HCT116 (cell line): ENCODE results near the gene SRL.

ENCODE experiments used
- CEBPB ChIP-seq: IDR thresholded peaks from 2 replicates; pipeline ENCODE4 v1.6.1; 2012; ENCODE audit warnings: low read depth
- CTCF ChIP-seq, 3 experiments: fragments of 200-600 bp in 1 of 3; sonication (generic) in 1 of 3; IDR thresholded peaks in 2 of 3; conservative IDR thresholded peaks in 1 of 3; 2 replicates each; pipeline ENCODE4 v1.5.1; 2012 to 2017; ENCODE audit warnings: low read depth in 2 of 3, low read length in 2 of 3, antibody characterized with exemption in 1 of 3, borderline replicate concordance in 1 of 3, control low read depth in 1 of 3, mild to moderate bottlenecking in 1 of 3, mixed read lengths in 1 of 3, mixed run types in 1 of 3, moderate library complexity in 1 of 3; ENCODE audit not compliant: insufficient read depth in 1 of 3

- TF ChIP-seq CTCF (IDR thresholded peaks at IDR 0.05 in 2 of 3, conservative IDR thresholded peaks at IDR 0.05 in 1 of 3; ENCODE audit: borderline replicate concordance in 1 of 3, insufficient read depth in 1 of 3, low read depth in 2 of 3, low read length in 2 of 3) = no peak
- TF ChIP-seq CEBPB = no peak
Measured at GRCh38 chr16:4217204-4218131, 24.4 kb downstream of the SRL start.
